ENCODE results near the gene PSMG2.

The PSMG2 gene

GRCh38 chr18:12750076-12750714 lies 47.4 kb downstream of the PSMG2 start:
- no peak for ATAC-seq

GRCh38 chr18:12750715-12751502 lies 48.1 kb downstream of the PSMG2 start:
- no peak for TF ChIP-seq ZFP30 (CRISPR knock-in tag; IDR thresholded peaks at IDR 0.05)
- no peak for TF ChIP-seq ZC3H10 (CRISPR knock-in tag; IDR thresholded peaks at IDR 0.05)
- no peak for TF ChIP-seq ZNF565 (CRISPR knock-in tag; conservative IDR thresholded peaks at IDR 0.05; ENCODE audit: low read depth)
- no peak for ATAC-seq

More at GRCh38 chr18:12750076-12750714, 47.4 kb downstream of the PSMG2 start:
- TF ChIP-seq ZNF70 (CRISPR knock-in tag; IDR thresholded peaks at IDR 0.05), result no peak
- TF ChIP-seq BACH2 (CRISPR knock-in tag; IDR thresholded peaks at IDR 0.05; ENCODE audit: borderline replicate concordance), result no peak
- TF ChIP-seq, protein P1, sequence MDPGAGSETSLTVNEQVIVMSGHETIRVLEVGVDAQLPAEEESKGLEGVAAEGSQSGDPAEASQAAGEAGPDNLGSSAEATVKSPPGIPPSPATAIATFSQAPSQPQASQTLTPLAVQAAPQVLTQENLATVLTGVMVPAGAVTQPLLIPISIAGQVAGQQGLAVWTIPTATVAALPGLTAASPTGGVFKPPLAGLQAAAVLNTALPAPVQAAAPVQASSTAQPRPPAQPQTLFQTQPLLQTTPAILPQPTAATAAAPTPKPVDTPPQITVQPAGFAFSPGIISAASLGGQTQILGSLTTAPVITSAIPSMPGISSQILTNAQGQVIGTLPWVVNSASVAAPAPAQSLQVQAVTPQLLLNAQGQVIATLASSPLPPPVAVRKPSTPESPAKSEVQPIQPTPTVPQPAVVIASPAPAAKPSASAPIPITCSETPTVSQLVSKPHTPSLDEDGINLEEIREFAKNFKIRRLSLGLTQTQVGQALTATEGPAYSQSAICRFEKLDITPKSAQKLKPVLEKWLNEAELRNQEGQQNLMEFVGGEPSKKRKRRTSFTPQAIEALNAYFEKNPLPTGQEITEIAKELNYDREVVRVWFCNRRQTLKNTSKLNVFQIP (CRISPR knock-in tag; IDR thresholded peaks at IDR 0.05; ENCODE audit: borderline replicate concordance, low read depth), result no peak

DNA sequence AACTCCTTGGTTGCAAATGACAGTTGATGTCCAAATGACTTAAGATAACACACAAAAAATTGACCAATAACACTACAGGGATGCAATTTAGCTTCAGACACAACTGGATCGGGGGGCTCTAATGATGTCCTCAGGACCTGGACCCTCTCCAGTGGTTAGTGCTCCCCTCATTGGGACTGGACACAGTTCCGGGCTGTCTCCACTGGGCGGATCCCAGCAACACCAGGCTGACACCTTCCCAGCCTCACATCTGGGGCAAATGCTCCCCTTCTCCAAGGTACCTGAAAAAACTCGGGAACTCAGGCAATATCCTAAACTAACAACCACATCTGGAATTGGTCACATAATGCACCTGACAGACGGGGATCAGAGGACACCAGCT lies 48.7 kb downstream of the PSMG2 start:
- no peak for ATAC-seq
- TF ChIP-seq PPARA (CRISPR knock-in tag; IDR thresholded peaks at IDR 0.05; ENCODE audit: borderline replicate concordance), result no peak
- no peak for TF ChIP-seq ZC3H10 (CRISPR knock-in tag; IDR thresholded peaks at IDR 0.05)
- TF ChIP-seq PATZ1 (CRISPR knock-in tag; IDR thresholded peaks at IDR 0.05; ENCODE audit: borderline replicate concordance), result no peak
- TF ChIP-seq ZNF70 (CRISPR knock-in tag; IDR thresholded peaks at IDR 0.05), result no peak

DNA sequence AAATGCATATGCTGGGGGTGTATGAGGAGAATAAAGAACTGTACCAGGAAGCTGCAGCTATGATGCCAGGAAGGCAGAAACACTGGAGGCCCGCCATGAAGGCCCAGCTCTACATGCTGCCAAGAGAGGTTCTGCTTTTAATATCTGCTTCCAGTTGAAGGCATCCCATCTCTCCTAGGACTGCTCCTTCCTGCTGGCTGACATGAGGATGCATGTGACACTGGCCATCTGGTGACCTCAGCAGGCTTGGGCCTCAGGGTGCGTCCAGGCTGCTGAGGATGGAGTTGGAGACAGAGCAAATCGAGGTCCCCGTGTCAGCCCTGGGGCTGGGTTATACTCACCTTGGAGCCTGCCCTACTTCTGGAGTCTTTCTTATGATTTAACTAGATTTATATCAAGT lies 49.0 kb downstream of the PSMG2 start:
- no peak; the same call in 2 of the 3 replicates for ATAC-seq
- no peak for TF ChIP-seq PATZ1 (CRISPR knock-in tag; IDR thresholded peaks at IDR 0.05; ENCODE audit: borderline replicate concordance)
- TF ChIP-seq ZFP30 (CRISPR knock-in tag; IDR thresholded peaks at IDR 0.05), result no peak
- no peak for TF ChIP-seq PPARA (CRISPR knock-in tag; IDR thresholded peaks at IDR 0.05; ENCODE audit: borderline replicate concordance)
- no peak for TF ChIP-seq ZNF8 (CRISPR knock-in tag; IDR thresholded peaks at IDR 0.05)
- TF ChIP-seq SNAI2 (CRISPR knock-in tag; IDR thresholded peaks at IDR 0.05), result no peak
- no peak for TF ChIP-seq RARB (CRISPR knock-in tag; IDR thresholded peaks at IDR 0.05)
- no peak for TF ChIP-seq ISL1 (CRISPR knock-in tag; IDR thresholded peaks at IDR 0.05)
- TF ChIP-seq, protein P2, sequence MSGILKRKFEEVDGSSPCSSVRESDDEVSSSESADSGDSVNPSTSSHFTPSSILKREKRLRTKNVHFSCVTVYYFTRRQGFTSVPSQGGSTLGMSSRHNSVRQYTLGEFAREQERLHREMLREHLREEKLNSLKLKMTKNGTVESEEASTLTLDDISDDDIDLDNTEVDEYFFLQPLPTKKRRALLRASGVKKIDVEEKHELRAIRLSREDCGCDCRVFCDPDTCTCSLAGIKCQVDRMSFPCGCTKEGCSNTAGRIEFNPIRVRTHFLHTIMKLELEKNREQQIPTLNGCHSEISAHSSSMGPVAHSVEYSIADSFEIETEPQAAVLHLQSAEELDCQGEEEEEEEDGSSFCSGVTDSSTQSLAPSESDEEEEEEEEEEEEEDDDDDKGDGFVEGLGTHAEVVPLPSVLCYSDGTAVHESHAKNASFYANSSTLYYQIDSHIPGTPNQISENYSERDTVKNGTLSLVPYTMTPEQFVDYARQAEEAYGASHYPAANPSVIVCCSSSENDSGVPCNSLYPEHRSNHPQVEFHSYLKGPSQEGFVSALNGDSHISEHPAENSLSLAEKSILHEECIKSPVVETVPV (CRISPR knock-in tag; IDR thresholded peaks at IDR 0.05), result no peak
- no peak for TF ChIP-seq ZC3H10 (CRISPR knock-in tag; IDR thresholded peaks at IDR 0.05)
- TF ChIP-seq CREB5 (CRISPR knock-in tag; IDR thresholded peaks at IDR 0.05; ENCODE audit: low read depth), result no peak
- no peak for TF ChIP-seq ZNF565 (CRISPR knock-in tag; conservative IDR thresholded peaks at IDR 0.05; ENCODE audit: low read depth)
- TF ChIP-seq TCF4 (CRISPR knock-in tag; IDR thresholded peaks at IDR 0.05; ENCODE audit: borderline replicate concordance), result no peak
- no peak for TF ChIP-seq ZFP3 (CRISPR knock-in tag; IDR thresholded peaks at IDR 0.05)
- no peak for TF ChIP-seq TOX (CRISPR knock-in tag; IDR thresholded peaks at IDR 0.05; ENCODE audit: borderline replicate concordance)
- no peak for TF ChIP-seq ZNF70 (CRISPR knock-in tag; IDR thresholded peaks at IDR 0.05)
- TF ChIP-seq, protein P1 (CRISPR knock-in tag; IDR thresholded peaks at IDR 0.05; ENCODE audit: borderline replicate concordance, low read depth), result no peak
- no peak for TF ChIP-seq ESRRG (CRISPR knock-in tag; IDR thresholded peaks at IDR 0.05)
